SU-DHL-6 (cell line): Measurements from ENCODE around the gene SETBP1.

Experiments used
- CTCF ChIP-seq: fragments of 200-600 bp; sonication (generic); IDR thresholded peaks from one replicate; pipeline ENCODE4 v1.5.1; 2017; ENCODE audit warnings: antibody characterized with exemption, mild to moderate bottlenecking, low read length, moderate library complexity; ENCODE audit not compliant: insufficient read depth, poor library complexity, severe bottlenecking
- EZH2phosphoT487 ChIP-seq: fragments of 200-600 bp; sonication (generic), shearing (Covaris generic); conservative IDR thresholded peaks from 2 replicates; pipeline ENCODE4 v1.6.1; 2018; ENCODE audit warnings: mild to moderate bottlenecking, antibody characterized with exemption, low read length, moderate library complexity, mixed read lengths

- TF ChIP-seq CTCF (no peak), EZH2phosphoT487 (no peak)
Observed at GRCh38 chr18:44988821-44989587, 308.3 kb downstream of the SETBP1 start.
